Common myeloid progenitor, CD34-positive (primary cell): ENCODE measurements around the gene ICAM3.

Experiments used
- CTCF ChIA-PET: fragments of 350-600 bp; sonication (Branson Sonifier 250); formaldehyde crosslinking; loops from one replicate; lab custom pipeline; 2021; ENCODE audit warnings: antibody characterized with exemption; lab: Charles Lee
- POLR2A ChIA-PET: fragments of 350-600 bp; sonication (Branson Sonifier 250); formaldehyde crosslinking; loops from one replicate; lab custom pipeline; 2021; ENCODE audit warnings: antibody characterized with exemption; lab: Charles Lee
- DNase-seq, 3 donors: peaks; one replicate each; pipeline versions ENCODE4 v3.0.0 to v3.0.0-alpha.2; 2013
- H3K27ac ChIP-seq, 2 experiments: 1 replicate in 1 of 2; 2 replicates in 1 of 2; pipeline ENCODE4 v1.7.0; 2013; ENCODE audit warnings: inconsistent platforms in 2 of 2, low read length in 2 of 2, mild to moderate bottlenecking in 2 of 2, low read depth in 1 of 2, moderate library complexity in 1 of 2; ENCODE audit not compliant: severe bottlenecking in 2 of 2, insufficient read depth in 1 of 2, poor library complexity in 1 of 2
- H3K27me3 ChIP-seq, 5 experiments: replicated peaks in 2 of 5; 1 replicate in 3 of 5; 2 replicates in 2 of 5; pipeline versions ENCODE4 v1.6.1 to v1.7.0; 2013; ENCODE audit warnings: low read length in 4 of 5, mild to moderate bottlenecking in 2 of 5, moderate library complexity in 2 of 5, inconsistent platforms in 1 of 5; ENCODE audit not compliant: insufficient read depth in 5 of 5, control insufficient read depth in 4 of 5
- H3K36me3 ChIP-seq, 4 experiments: 1 replicate in 2 of 4; 2 replicates in 2 of 4; pipeline versions ENCODE4 v1.6.1 to v1.7.0; 2013; ENCODE audit warnings: low read length in 3 of 4, control low read depth in 1 of 4, mild to moderate bottlenecking in 1 of 4; ENCODE audit not compliant: control insufficient read depth in 4 of 4, insufficient read depth in 4 of 4
- H3K4me1 ChIP-seq, 4 experiments: 1 replicate in 3 of 4; 2 replicates in 1 of 4; pipeline versions ENCODE4 v1.6.1 to v1.7.1; 2013; ENCODE audit warnings: low read length in 3 of 4, mild to moderate bottlenecking in 3 of 4, control low read depth in 1 of 4, inconsistent platforms in 1 of 4, moderate library complexity in 1 of 4; ENCODE audit not compliant: control insufficient read depth in 4 of 4, insufficient read depth in 4 of 4; ENCODE audit errors: control extremely low read depth in 1 of 4
- H3K4me3 ChIP-seq, 7 experiments: 1 replicate in 4 of 7; 2 replicates in 3 of 7; pipeline versions ENCODE4 v1.5.1 to v1.7.0; 2013; ENCODE audit warnings: mild to moderate bottlenecking in 7 of 7, low read length in 6 of 7, moderate library complexity in 6 of 7, inconsistent platforms in 2 of 7, low read depth in 2 of 7, control low read depth in 1 of 7; ENCODE audit not compliant: insufficient read depth in 4 of 7, control insufficient read depth in 1 of 7; ENCODE audit errors: extremely low read depth in 1 of 7
- H3K9me3 ChIP-seq, 5 experiments: 1 replicate in 4 of 5; 2 replicates in 1 of 5; pipeline versions ENCODE4 v1.6.1 to v1.7.1; 2013; ENCODE audit warnings: low read length in 4 of 5, mild to moderate bottlenecking in 2 of 5, inconsistent platforms in 1 of 5, low read depth in 1 of 5, moderate library complexity in 1 of 5; ENCODE audit not compliant: control insufficient read depth in 4 of 5, insufficient read depth in 2 of 5; ENCODE audit errors: control extremely low read depth in 1 of 5
- WGBS: methylation state at CpG from one replicate; pipeline ENCODE4 v1.1.5; 2013; ENCODE audit not compliant: insufficient coverage; 5-methylcytosine and 5-hydroxymethylcytosine counted together

The ICAM3 gene

GRCh38 chr19:10335352-10335985 is 4.0 kb downstream of the ICAM3 start:
- ChIA-PET CTCF (interaction anchor here (0.6 to 1.1 kb wide), 3 partner anchors 9 to 83 kb away, joined by 3 read pairs; no protein-coding TSS in a partner anchor), POLR2A (no interaction called here)

GRCh38 chr19:10334588-10335351 is 4.7 kb downstream of the ICAM3 start:
- Histone ChIP-seq H3K36me3 (peaks cover 2 to 39% (median 25%) of the 10 kb centered on the region in 4 experiments), H3K4me1 (peaks cover 4 to 46% (median 39%) of the 10 kb centered on the region in 4 experiments), H3K27me3 (no peaks in the 10 kb centered on the region), H3K27ac (peak overlapping the region in 1 of 2 experiments; percentile 93), H3K9me3 (no peaks in the 10 kb centered on the region), H3K4me3 (no peak overlapping the region)
- WGBS = 88% methylated on average over 57 of the region's 59 CpGs
- peak; percentile 50 to 67 (median 63) for DNase-seq
- ChIA-PET CTCF (interaction anchor here (0.6 to 1.9 kb wide), 10 partner anchors 9 to 173 kb away, joined by 3 to 7 read pairs (median 4); partner anchors contain the start of gene ICAM4), POLR2A (no interaction called here)

More at GRCh38 chr19:10335352-10335985, 4.0 kb downstream of the ICAM3 start:
- H3K4me1 ChIP-seq = peaks cover 7 to 51% (median 44%) of the 10 kb centered on the region in 4 experiments
- no peaks in the 10 kb centered on the region for H3K9me3 ChIP-seq
- H3K27ac ChIP-seq = no peak overlapping the region
- H3K36me3 ChIP-seq = peaks cover under 1 to 33% (median 19%) of the 10 kb centered on the region in 4 experiments
- no peak overlapping the region for H3K4me3 ChIP-seq
- 95% methylated on average over 19 of the region's 26 CpGs for WGBS
- no peak for DNase-seq
- no peaks in the 10 kb centered on the region for H3K27me3 ChIP-seq

GRCh38 chr19:10333758-10334587 is 5.5 kb downstream of the ICAM3 start:
- Histone ChIP-seq H3K9me3 (no peaks in the 10 kb centered on the region), H3K4me1 (peaks cover 3 to 38% (median 32%) of the 10 kb centered on the region in 4 experiments), H3K4me3 (peak overlapping the region in 6 of 7 experiments; percentile 43 to 95 (median 88)), H3K36me3 (peaks cover 6 to 47% (median 33%) of the 10 kb centered on the region in 4 experiments), H3K27ac (peak overlapping the region in 1 of 2 experiments; percentile 93), H3K27me3 (no peaks in the 10 kb centered on the region)
- ChIA-PET POLR2A (interaction anchor here (0.9 to 1.0 kb wide), 4 partner anchors 12 to 46 kb away, joined by 3 to 4 read pairs (median 4); partner anchors contain the start of genes ICAM5 and TYK2), CTCF (interaction anchor here (0.6 to 1.9 kb wide), 9 partner anchors 10 to 172 kb away, joined by 3 to 7 read pairs (median 4); partner anchors contain the start of gene ICAM4)
- WGBS = 79% methylated on average over 34 of the region's 44 CpGs
- no peak for DNase-seq

- peaks cover 0 to 31% (median 24%) of the 10 kb centered on the region in 4 experiments for H3K4me1 ChIP-seq
- H3K27me3 ChIP-seq = no peaks in the 10 kb centered on the region
- CTCF ChIA-PET = interaction anchor here (1.1 to 1.9 kb wide), 5 partner anchors 37 to 74 kb away, joined by 4 to 7 read pairs (median 5); partner anchors contain the start of gene ICAM4
- under 1% methylated on average over 56 of the region's 82 CpGs for WGBS
- no peaks in the 10 kb centered on the region for H3K9me3 ChIP-seq
- POLR2A ChIA-PET = interaction anchor here (0.9 to 1.0 kb wide), 4 partner anchors 12 to 47 kb away, joined by 3 to 4 read pairs (median 4); partner anchors contain the start of genes ICAM5 and TYK2
- H3K27ac ChIP-seq = peak within 1 kb of the TSS; percentile 82 to 93
- peak within 1 kb of the TSS; percentile 78 to 95 (median 85) for H3K4me3 ChIP-seq
- peak; percentile 97 to 99 (median 99) for DNase-seq
- H3K36me3 ChIP-seq = peaks cover 10 to 55% (median 41%) of the 10 kb centered on the region in 4 experiments
These were observed 6.3 kb downstream of the ICAM3 start, which contains the start of gene RAVER1 for GRCh38 chr19:10332965-10333757. RAVER1 (minus strand) TSS chr19:10333529; CDS start chr19:10333507, 22 bp downstream.

GRCh38 chr19:10332158-10332964 is 7.1 kb downstream of the ICAM3 start:
- CTCF ChIA-PET = interaction anchor here (1.1 to 1.8 kb wide), 2 partner anchors 41 to 72 kb away, joined by 3 to 5 read pairs; no protein-coding TSS in a partner anchor
- 63% methylated on average over 12 of the region's 18 CpGs for WGBS
- H3K9me3 ChIP-seq = no peaks in the 10 kb centered on the region
- H3K36me3 ChIP-seq = peaks cover 15 to 63% (median 49%) of the 10 kb centered on the region in 4 experiments
- POLR2A ChIA-PET = no interaction called here
- H3K4me1 ChIP-seq = peaks cover 0 to 31% (median 24%) of the 10 kb centered on the region in 4 experiments
- DNase-seq = no peak
- H3K27me3 ChIP-seq = no peaks in the 10 kb centered on the region
- H3K27ac ChIP-seq = peak overlapping the region; percentile 82 to 93
- H3K4me3 ChIP-seq = peak overlapping the region; percentile 78 to 95 (median 85)
